Skin of body (tissue), 2 donors: ENCODE measurements around the gene CLDN7. TPM values are rescaled to one million over a fixed set of nuclear protein-coding genes. Genes with fewer than 3 reads are reported as not detected.

Source experiments
- DNase-seq: peaks from one replicate; lab custom pipeline; 2025; lab: John Stamatoyannopoulos, UW
- total RNA-seq: library from RNA; depleted of rRNA; stranded (reverse); fragments of >200 nt; gene quantifications from one replicate; pipeline ENCODE4 v1.2.3, GENCODE V29; 2014

The CLDN7 gene
- total RNA-seq, 1 donor from 2014 or later = 5.4 TPM

GRCh38 chr17:7221278-7222092 is 40.8 kb downstream of the CLDN7 start:
- DNase-seq = no peak

GRCh38 chr17:7220593-7221277 is 41.5 kb downstream of the CLDN7 start:
- DNase-seq = no peak

GRCh38 chr17:7219812-7220592 is 42.3 kb downstream of the CLDN7 start, which contains the start of the genes ACADVL and DLG4:
ACADVL (plus strand) TSS chr17:7219938; CDS start chr17:7219985, 47 bp downstream.
DLG4 (minus strand) TSS chr17:7219836.
- DNase-seq = peak; percentile 76

DNA sequence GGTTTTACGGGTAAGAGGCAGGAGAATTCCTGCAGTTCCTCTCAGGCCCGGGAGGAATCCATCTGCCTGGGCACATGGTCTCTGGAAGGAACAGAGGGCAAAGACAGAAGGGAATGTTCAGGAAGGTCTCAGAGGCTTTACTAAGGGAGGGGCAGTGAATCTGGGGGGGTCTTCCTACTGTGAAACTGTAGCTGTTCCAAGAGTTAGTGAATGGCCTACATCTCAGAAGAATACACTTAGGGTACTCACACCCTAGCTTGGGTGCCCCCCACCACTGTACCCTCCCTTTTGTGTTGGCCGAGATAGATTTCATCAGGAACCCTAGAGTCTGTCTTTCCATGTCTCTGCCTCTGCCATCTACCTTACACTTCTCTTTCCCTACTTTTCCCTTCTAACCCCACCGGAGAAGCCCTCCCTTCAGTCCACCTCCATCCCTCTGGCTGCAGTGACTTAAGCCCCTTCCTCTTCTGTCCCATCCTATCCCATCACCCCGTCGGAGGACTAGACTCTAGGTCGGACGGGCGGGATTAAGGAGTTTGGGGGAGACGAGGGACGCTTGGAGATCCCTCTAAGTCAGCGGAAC is 43.0 kb downstream of the CLDN7 start:
- DNase-seq = no peak

GRCh38 chr17:7218758-7219157 is 43.5 kb downstream of the CLDN7 start:
- DNase-seq = no peak

GRCh38 chr17:7218166-7218565 is 44.1 kb downstream of the CLDN7 start:
- DNase-seq = no peak

GRCh38 chr17:7217113-7217987 is 44.9 kb downstream of the CLDN7 start:
- peak; percentile 87 for DNase-seq

DNA sequence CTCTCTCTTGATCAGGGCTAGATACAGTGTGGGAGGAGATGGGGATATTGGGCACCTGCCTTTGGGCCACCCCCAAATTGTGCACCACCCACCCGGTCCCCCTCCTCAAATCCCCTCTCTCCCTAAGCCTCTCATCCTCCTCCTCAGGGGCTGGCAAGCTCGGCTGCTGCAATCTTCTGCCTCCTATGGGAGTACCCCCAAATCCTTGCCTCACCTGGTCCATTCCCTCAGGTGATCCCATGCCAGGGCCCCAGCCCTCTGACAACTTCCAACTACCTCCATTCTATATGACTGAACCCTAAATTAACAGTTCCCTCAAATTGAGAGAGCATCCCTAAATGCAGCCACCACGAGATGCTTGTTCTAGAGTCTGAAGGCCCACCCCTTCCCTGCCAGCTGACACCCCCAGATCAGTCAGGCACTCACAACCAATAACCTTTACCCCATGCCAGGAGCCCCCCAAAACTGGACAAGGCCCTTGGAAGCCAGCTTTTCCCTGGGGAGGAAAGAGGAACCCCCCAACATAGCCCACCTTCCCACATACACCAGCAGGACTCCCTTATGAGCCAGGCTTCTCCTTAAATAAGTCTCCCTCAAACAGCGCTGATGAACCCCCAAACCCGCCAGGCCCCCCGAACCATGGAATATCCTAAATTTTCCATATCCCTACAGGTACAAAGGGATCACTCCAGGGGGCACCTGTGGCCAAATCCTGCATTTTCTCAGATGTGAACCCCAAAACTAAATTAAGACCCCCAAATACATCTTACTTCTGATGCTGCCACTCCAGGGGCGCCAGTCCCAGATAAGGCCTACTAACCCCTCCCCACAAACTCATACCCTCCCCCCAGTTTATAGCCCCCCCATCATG is 45.8 kb downstream of the CLDN7 start:
- DNase-seq = no peak

GRCh38 chr17:7215652-7216180 is 46.6 kb downstream of the CLDN7 start:
- peak; percentile 67 for DNase-seq

- DNase-seq = peak; percentile 97
Observed at GRCh38 chr17:7215136-7215638, 47.1 kb downstream of the CLDN7 start.

- DNase-seq = peak; percentile 95
Observed at GRCh38 chr17:7214300-7215135, 47.8 kb downstream of the CLDN7 start.

DNA sequence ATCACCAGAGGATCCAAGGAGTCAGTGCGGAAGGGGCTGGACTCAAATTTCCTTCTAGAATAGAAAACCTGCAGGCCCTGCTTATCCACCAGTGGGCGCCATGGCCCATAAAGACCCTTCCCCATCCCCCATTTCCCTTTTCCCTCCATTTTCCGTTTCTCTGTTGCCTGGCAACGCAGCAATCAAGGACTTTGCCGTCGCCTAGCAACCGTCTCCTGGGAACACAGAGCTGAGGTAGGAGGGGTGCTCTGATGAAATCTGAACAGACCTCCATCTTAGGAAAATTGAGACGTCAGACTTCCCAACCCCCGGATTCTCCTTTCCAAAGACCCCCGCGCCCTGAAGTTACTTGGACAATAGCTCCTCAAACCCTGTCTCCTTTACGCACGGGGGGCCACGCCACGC is 48.4 kb downstream of the CLDN7 start:
- DNase-seq = peak; percentile 91

DNA sequence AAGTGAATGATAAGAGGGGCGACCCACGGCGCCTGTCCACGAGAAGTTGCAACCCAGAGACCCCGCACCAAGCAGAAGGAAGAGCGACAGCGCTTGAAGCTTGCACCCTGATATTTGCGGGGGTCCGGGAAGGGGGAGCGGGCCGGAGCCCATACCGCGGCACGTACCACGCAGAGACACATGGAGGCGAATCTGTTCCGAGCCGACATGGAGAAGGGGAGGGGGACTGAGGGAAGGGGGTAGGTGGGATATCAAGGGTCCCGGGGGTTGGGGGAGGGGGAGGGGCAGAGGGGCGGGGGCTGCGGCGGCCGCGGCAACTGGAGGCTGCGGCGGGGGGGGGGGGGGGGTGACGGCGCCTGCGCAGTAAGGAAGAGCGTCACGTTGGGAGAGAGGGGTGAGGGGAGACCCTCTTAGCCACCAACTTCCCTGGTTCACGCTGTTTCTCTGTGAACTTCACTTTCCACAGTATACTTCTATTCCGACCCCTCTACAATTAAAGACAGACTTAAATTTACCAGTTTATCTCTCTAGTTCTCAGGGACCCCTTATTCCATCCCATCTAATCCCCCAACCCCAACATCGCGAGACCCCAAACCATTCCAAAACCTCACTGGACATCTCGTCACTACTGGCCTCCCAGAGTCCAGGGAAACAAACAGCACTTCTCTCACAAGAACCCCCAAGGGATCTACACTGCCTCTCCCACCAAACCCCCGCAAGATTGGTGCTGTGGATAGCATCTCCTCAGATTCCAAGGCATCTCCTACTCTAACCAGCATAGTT is 50.6 kb downstream of the CLDN7 start:
- DNase-seq = no peak
